ENCODE results near the gene ZFPL1. TPM values are rescaled to one million over a fixed set of nuclear protein-coding genes. Genes with fewer than 3 reads are reported as not detected.
A peak's percentile ranks its signal among the peaks of the same experiment; 100 is the strongest.

ZFPL1 gene
- polyA plus RNA-seq (ENCODE audit: insufficient read length in 12 of 12), result 10 to 100 TPM in 11 of 12 donors, not detected in 1; 17.1 to 37.9 (median 21.0) TPM
- long read RNA-seq, donor 1, transcript ZFPL1-201 (8 exons, 1,371 nt), result major isoform, 6 of 10 reads
- long read RNA-seq, donor 1, partial matches to known transcripts, result 0 of 10 reads
- long read RNA-seq, donor 1, other reads (novel, unspliced or antisense), result 0 of 10 reads
- long read RNA-seq, donor 2, transcript ZFPL1-201 (8 exons, 1,371 nt), result major isoform, 9 of 19 reads
- long read RNA-seq, donor 2, partial matches to known transcripts, result 7 of 19 reads
- long read RNA-seq, donor 2, other reads (novel, unspliced or antisense), result 0 of 19 reads
- long read RNA-seq, donor 3, partial matches to known transcripts, result 0 of 4 reads
- long read RNA-seq, donor 3, other reads (novel, unspliced or antisense), result 0 of 4 reads
- long read RNA-seq, donor 4, partial matches to known transcripts, result 0 of 3 reads
- long read RNA-seq, donor 4, other reads (novel, unspliced or antisense), result 0 of 3 reads
- long read RNA-seq, donor 5, result 0 reads
- long read RNA-seq, donor 6, transcript ZFPL1-201 (8 exons, 1,371 nt), result major isoform, 5 of 8 reads
- long read RNA-seq, donor 6, partial matches to known transcripts, result 0 of 8 reads
- long read RNA-seq, donor 6, other reads (novel, unspliced or antisense), result 0 of 8 reads
- long read RNA-seq, donor 7, partial matches to known transcripts, result 0 of 2 reads
- long read RNA-seq, donor 7, other reads (novel, unspliced or antisense), result 0 of 2 reads
- long read RNA-seq, donor 8, transcript ZFPL1-201 (8 exons, 1,371 nt), result major isoform, 10 of 15 reads
- long read RNA-seq, donor 8, partial matches to known transcripts, result 0 of 15 reads
- long read RNA-seq, donor 8, other reads (novel, unspliced or antisense), result 0 of 15 reads
- long read RNA-seq, donor 9, transcript ZFPL1-201 (8 exons, 1,371 nt), result major isoform, 7 of 7 reads
- long read RNA-seq, donor 9, partial matches to known transcripts, result 0 of 7 reads
- long read RNA-seq, donor 9, other reads (novel, unspliced or antisense), result 0 of 7 reads
- long read RNA-seq, donor 10, partial matches to known transcripts, result 0 of 5 reads
- long read RNA-seq, donor 10, other reads (novel, unspliced or antisense), result 0 of 5 reads
- long read RNA-seq, donor 11, transcript ZFPL1-201 (8 exons, 1,371 nt), result major isoform, 7 of 13 reads
- long read RNA-seq, donor 11, partial matches to known transcripts, result 5 of 13 reads
- long read RNA-seq, donor 11, other reads (novel, unspliced or antisense), result 0 of 13 reads

DNA sequence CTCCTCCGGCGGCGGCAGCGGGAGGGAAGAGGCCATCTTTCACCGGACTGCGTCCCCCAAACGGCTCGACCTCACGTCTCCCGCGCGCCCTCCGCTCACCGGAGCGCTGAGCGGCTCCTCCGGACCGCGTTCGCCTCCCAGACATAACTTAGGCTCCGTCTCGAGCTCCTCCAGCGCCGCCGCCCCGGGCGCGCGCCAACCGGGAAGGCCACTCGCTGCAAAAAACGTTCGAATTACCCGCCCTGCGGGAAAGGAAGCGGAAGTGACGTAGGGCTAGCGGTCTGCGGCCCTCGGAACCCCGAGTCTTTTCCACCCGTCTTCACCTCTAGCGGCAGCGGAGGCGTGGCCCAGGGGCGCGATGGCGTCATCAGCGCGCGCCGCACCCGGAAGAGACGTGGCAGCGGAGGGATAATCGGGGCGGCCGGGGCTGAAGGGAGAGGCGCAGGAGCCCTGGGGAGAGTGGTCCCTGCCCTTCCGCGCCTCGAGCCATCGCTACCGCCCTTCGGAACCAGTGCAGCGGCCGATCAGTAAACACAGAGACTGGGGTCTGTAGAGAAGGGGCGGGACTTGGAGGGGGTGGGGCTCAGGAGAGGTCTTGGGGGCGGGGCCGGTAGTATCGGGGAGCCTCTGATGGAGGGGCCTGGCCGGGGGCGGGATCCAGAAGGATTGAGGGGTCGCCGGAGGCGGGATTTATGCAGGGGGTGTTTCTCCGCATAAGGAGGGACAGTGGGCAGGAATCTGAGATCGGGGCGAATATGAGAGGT is at the start of gene ZFPL1, which contains the start of gene CDCA5:
Gene ZFPL1, plus strand, starts transcription at position 389 of the 764 bp plus-strand sequence. CDS start 477 bp downstream, outside the sequence.
Gene CDCA5, minus strand, starts transcription at position 207 of the 764 bp plus-strand sequence. Its CDS starts 62 bp downstream, at position 145.
- DNase-seq, result peak; percentile 96

DNA sequence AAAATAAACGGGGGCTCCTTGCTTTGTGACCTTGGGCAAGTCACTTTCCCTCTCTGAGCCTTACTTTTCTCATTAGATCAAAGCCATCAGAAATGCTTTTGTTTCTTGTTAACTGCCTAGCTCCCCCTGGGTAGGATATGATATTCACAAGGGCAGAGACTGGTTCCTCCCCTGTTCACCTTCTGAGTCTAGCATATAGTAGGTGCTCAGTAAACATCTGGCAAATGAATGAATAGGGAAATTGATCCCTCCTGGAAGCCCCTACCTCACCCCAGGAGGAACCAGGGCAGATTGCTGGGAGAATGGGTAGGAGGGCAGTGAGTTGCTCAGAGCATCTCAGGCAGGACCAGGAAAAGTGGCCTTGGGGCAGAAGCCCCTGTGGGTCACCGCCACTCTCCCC is 49.6 kb upstream of the ZFPL1 start:
- no peak for DNase-seq

DNA sequence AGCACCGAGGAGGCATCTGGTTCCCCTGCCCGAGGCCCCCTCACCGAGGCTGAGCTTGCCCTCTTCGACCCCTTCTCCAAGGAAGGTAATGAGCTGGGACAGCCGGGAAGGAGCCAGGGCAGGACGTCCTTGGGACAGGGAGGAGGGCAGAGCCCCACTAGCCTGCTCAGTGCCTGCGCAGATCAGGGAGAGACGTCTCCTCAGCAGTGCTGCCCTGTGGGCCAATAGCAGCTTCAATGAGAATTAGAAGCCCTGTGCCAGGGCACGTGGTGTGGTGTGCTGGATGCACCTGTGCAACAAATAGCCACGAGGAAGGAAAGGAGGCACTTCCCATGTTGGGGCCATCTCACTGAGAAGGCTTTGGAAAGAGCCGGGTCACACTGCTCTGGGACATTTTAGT is 48.4 kb upstream of the ZFPL1 start:
- no peak for DNase-seq

DNA sequence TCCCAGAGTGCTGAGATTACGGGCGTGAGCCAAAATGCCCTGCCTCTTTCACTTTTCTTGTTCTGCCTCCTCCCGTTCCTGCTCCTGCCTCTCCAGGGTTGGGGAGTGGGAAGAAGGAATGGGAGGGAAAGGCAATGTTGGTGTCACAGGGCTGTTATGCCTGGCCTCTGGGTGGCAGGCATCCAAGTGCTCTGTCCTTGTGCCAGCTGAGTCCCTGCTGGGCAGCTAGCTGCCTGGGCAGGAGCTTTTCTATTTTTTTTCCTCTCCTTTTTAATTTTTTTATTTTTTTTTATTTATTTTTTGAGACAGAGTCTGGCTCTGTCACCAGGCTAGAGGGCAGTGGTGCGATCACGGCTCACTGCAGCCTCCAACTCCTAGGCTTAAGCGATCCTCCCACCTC is 47.1 kb upstream of the ZFPL1 start:
- DNase-seq, result no peak

DNA sequence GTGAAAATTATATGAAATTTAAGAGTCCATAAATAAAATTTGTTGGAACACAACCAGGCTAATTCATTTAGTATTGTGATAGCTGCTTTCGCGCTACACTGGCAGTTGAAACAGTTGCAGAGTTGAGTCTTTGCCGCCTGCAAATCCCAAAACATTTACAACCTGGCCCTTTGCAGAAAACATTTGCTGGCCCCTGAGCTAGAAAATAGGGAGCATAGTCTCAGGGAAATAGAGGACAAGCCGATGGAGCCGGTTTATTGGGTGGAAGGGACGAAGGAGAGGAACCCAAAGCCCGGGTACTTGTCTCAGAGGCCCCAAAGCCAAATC is 43.5 kb upstream of the ZFPL1 start:
- DNase-seq, result no peak

DNA sequence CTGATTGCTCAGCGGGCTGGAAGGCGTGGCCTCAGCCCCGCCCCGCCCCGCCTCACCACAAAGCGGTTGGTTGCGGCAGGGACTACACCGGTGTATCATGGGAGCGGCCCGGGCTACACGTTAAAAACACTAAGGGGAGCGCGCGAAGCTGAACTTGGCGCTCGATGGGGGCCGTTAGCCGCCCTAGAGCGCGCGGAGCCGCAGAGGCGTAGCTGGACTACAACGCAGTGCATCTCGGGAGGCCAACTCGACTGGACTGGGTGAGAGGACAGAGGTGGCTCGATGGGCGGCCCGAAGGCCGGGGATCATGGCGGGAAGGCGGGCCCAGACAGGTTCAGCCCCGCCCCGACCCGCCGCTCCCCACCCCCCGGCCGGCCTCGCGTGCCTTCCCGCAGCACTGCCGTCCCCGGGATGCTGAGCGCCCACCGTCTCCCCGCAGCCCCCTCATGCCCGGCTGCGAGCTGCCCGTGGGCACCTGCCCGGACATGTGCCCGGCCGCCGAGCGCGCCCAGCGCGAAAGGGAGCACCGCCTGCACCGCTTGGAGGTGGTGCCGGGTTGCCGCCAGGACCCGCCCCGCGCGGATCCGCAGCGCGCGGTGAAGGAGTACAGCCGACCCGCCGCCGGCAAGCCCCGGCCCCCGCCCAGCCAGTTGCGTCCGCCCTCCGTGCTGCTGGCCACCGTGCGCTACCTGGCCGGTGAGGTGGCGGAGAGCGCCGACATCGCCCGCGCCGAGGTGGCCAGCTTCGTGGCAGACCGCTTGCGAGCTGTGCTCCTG is 43.0 kb upstream of the ZFPL1 start, which contains the start of gene SAC3D1:
Gene SAC3D1, plus strand, starts transcription at position 364 of the 776 bp plus-strand sequence. Its CDS starts 83 bp downstream, at position 447.
- peak; percentile 90 for DNase-seq

DNA sequence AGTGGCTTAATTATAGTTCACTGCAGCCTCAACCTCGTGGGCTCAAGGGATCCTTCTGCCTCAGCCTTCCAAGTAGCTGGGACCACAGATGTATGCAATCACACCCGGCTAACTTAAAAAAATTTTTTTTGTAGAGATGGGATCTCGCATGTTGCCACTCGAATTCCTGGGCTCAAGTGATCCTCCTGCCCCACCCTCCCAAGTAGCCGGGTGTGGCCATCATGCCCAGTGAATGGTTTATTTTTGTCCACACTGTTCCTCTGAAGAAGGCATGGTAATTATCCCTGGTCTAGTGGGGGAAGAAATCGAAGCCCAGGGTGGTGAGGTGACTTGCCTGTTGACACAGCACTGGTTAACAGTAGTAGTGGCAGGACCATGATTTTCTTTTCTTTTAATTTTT is 41.1 kb upstream of the ZFPL1 start:
- no peak for DNase-seq

DNA sequence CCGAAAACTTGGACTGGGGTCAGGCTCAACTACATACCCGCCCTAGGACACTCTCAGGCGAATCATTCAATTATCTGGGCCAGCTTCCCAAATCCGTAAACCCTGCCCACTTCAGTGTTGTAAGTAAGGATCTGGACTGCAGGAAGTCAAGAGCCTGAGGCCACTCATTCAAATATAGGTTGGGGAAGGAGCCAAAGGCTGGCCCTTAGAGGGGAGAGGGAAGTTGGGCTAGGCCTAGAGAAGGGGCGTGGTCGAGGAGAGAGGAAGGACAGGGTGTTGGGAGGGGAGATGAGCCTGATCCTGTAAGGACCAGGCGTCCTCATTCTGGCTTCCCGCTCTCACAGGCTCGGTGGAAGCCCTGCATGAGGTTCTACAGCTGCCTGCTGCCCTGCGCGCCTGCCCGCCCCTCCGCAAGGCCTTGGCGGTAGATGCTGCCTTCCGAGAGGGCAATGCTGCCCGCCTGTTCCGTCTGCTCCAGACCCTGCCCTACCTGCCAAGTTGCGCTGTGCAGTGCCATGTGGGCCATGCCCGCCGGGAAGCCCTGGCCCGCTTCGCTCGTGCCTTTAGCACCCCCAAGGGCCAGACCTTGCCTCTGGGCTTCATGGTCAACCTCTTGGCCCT is 40.0 kb upstream of the ZFPL1 start:
- peak; percentile 63 for DNase-seq

DNA sequence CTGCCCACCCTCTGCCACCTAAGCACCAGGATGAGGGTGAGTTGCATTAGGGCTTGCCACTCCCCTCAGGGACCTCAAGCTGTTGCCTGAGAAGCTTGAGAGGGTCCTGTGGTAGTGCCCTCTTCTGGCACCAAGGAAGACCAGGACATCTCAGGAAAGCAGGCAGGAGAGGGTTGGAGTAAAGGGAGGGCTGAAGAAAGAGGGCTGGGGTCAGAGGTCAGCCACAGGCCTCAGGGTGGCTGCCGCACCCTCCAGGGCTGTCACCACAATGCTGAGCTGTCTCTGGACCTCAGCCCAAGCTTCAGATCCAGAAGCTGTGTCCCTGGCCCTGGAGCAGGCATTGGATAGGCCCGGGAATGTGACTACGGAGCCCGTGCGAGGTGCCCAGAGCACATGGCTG is 39.0 kb upstream of the ZFPL1 start:
- no peak for DNase-seq

DNA sequence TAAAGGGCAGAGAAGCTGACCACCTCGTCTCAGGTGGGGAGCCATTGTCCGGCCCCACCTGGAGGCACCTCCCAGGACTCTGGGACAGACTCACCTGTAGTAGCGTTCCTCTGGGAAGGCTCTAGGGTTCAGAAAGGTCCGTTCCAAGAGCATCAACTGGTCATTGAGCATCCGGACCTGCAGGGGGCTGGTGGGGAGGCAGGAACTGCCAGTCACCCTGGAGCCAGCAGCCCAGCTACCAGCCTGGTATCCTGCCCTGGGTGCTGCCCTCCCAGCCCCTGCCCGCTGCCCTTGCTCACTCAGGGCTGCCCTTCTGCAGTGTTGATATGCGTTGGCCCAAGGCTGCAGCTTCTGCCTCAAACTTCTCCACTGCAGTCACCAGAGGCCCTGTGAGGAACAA is 38.3 kb upstream of the ZFPL1 start:
- no peak for DNase-seq

DNA sequence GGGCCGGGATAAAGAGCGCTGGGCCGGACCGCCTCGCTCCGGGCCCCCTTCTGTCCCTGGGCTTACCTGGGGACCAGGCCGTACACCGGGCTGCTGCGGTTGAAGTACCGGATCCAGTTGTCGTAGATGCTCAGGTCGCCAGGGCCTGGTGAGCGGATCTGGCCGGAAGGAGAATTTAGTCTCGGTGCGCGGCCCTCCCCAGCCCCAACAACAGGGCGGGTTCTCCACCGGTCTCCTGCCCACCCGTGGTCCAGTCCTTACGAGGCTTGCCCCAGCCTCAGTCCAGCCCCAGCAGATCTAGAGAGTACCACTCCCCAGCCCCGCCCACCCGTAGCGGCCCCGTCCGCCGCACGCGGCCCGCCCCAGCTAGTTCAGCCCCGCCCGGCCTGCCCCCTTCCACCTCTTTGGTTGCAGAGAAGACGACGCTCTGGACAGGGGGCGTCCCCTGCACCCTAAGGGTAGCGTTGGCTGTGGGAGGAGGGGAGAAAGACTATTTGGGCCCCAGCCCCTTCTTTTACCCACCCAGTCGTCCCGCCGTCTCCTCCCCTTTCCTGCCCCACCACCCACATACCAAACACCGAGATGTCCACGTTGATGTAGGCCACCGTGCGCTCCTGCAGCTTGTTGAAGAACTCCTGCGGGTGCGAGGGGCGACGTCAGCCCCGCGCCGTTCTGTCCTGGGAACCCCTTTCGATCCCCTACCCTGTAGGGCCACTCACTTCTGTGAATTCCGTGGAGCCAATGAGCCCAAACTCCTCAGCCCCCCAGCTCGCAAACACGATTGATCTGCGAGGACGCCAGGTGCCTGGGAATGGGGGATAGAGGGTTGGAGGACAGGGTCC is 36.2 kb upstream of the ZFPL1 start:
- no peak for DNase-seq

DNA sequence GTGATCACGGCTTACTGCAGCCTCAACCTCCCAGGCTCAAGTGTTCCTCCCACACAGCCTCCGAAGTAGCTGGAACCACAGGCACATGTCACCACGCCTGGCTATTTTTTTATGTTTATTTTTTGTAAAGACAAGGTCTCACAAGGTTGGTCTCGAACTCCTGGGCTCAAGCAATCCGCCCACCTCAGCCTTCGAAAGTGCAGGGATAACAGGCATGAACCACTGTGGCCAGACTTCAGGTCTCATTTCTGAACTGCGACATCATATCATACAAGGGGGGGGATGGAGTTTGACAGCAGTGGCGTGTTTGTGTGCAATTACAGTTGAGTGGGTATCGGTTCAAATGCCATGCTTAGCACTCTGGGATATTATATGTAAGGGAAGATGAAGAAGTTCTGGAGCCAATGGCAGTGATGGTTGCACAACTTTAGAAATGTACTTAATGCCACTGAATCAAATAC is 32.6 kb upstream of the ZFPL1 start:
- DNase-seq, result no peak

DNA sequence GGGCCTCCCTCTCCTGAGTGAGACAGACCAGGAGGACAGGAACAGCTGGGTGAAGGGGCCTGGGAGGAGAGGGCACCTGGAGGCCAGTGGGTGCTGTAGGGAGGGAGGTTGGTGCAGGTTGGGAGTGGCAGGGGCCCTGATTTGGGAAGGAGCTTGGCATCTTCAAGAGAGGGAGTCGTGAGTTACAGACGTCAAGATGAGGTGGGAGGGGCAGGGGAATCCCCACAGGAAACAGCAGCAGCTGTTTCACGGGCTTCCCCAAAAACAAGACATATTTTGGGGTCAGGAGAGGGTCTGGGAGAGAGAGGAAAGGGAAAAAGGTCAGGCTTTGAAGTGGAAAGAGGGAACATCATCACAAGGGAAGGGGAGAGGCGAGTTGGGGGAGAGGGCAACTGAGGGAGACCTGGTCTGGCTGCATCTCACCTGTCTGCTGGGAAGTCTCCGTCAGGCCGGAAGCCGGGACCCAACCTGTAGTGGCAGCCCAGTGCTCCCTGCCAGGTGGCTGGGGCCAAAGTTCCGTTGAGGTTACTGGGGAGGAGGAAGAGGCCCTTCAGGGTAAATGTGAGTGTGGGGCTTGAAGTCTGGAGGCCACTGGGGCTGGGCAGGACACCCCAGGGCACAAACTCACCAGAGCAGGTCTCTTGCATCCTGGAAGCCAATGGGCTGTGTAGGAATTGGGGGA is 30.1 kb upstream of the ZFPL1 start:
- no peak for DNase-seq

DNA sequence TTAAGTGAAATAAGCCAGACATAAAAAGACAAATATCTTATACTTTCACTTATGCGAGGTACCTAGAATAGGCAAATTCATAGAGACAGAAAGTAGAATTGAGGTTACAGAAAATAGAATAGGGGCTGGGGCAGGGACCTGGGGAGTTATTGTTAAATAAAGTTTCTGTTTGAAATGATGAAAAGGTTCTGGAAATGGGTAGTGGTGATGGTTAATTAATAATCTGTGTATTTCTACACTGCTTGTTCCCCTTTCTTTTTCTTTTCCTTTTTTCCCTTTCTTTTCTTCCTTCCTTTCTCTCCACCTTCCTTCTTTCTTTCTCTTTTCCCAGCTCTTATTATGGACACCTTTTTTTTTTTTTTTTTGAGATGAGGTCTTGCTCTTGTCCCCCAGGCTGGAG is 28.5 kb upstream of the ZFPL1 start:
- DNase-seq, result no peak

DNA sequence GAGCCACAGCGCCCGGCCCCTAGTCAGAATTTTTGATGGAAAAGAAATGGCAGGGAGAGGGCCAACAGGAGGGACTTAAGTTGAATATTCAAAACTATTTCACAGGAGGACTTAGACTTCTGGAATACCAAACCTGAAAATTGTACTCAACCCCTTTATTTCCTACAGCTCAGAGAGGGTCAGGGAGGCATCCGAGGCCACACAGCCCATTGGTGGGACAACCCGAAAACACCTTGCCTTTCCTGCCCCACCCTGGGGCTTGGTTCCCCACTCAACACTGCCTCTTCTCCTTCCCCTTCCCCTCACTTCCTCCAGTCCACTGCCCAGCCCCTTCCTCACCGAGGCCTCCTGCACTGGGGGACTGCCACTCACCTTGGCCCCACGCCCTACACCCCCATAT is 27.0 kb upstream of the ZFPL1 start:
- DNase-seq, result no peak

DNA sequence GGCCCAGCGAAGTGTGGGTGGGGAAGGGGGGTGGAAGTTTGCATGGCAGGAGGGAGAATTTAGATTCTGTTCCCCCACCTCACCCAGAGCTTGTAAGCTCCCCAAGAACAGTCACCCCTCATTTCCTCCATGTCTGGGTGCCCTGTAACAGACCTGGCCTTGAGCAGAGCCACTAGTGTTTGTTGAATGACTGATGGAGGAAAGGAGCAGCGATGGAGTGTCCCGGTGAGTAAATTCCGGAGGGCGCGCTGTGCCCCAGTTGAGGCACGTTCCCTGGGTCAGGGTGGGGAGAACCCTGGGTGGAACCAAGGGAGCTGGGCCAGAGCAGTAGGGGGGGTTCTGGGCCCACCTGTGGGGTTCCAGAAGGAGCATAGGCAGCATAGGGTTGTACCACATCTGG is 26.5 kb upstream of the ZFPL1 start:
- DNase-seq, result no peak

DNA sequence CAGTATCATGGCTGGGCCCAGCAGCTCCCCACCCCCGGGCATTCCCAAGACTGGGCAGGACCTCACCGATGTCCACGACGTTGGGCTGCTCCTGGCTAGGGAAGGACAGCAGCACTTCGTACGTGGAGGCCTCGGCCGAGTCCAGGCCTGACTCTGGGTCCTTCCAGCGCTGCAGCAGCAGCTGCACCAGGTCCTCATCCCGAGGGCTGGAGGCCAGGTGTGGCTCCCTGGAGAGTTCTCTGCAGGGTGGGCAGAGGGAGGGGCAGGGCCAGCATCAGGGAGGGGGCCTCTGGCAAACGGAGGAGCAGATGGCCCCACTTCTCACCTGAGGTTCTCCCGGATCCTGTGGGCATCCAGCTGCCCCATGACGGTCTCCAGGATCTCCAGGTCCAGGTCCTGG is 26.0 kb upstream of the ZFPL1 start:
- no peak for DNase-seq

DNA sequence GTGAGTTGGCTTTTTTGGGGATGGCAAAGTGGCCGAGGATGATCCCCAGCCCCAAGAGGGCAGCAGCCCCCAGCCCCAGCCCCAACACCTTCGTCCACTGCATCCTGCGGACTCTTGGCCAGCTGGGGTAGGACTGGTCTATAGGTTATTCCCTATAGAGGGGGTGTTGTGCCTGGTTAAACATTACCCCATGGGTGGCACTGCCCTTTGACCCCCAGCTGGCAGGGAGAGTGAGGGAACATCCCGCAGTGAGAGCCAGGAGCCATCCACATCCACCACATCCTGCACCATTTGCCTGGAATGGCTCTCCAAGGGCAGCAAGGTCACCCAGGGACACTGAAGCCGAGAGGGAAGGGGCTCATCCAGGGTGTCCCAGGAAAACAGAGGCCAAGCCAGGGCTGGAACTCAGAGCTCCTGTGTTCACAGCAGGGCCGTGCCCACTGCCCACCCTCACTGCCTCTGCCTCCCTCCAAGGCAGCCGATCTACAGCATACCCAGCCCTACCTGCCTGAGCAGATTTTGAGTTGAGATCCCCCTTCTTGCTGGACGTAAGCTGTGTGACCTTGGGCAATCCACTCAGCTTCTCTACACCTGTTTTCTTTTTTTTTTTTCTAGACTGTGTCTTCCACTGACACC is 25.5 kb upstream of the ZFPL1 start, which contains the start of gene NAALADL1:
Gene NAALADL1, minus strand, starts transcription at position 135 of the 636 bp plus-strand sequence. Its CDS starts 32 bp downstream, at position 103.
- DNase-seq, result no peak
